Right lobe of liver (tissue), 6 donors: ENCODE data around the gene SLC7A14. TPM values are rescaled to one million over a fixed set of nuclear protein-coding genes. Genes with fewer than 3 reads are reported as not detected.

Experiments used
- ATAC-seq, 4 donors: fragments of 200-7000 bp; cut with Tn5 transposase; one replicate each; pipeline ENCODE4 v1.9.1; 2020; ENCODE audit warnings: mild to moderate bottlenecking in 4 of 4, moderate library complexity in 4 of 4
- DNase-seq, 3 donors: peaks; one replicate each; pipeline ENCODE4 v3.0.0-alpha.2; 2020
- H3K27ac ChIP-seq, 3 donors: fragments of 200-600 bp; one replicate each; pipeline ENCODE4 v1.8.0; 2022
- H3K27me3 ChIP-seq, 2 donors: fragments of 200-600 bp; one replicate each; pipeline ENCODE4 v1.8.0; 2022
- H3K36me3 ChIP-seq, 4 donors: fragments of 200-600 bp; sonication (generic) in 1 of 4; one replicate each; pipeline versions ENCODE4 v1.5.1 to v1.8.0; 2017 to 2022; ENCODE audit warnings: control low read depth in 1 of 4
- H3K4me1 ChIP-seq, 4 donors: fragments of 200-600 bp; sonication (generic) in 1 of 4; one replicate each; pipeline versions ENCODE4 v1.5.1 to v1.8.0; 2017 to 2022; ENCODE audit warnings: control low read depth in 1 of 4
- H3K4me3 ChIP-seq, 3 donors: fragments of 200-600 bp; one replicate each; pipeline ENCODE4 v1.8.0; 2022
- H3K9me3 ChIP-seq, 4 donors: fragments of 200-600 bp; sonication (generic) in 1 of 4; one replicate each; pipeline versions ENCODE4 v1.5.1 to v1.8.0; 2017 to 2022; ENCODE audit warnings: control low read depth in 1 of 4
- POLR2A ChIP-seq: fragments of 450-650 bp; IDR thresholded peaks from one replicate; pipeline ENCODE4 v1.6.1; 2017; ENCODE audit warnings: antibody characterized with exemption, mild to moderate bottlenecking
- WGBS: methylation state at CpG from one replicate; pipeline ENCODE4 v1.1.6; 2018; ENCODE audit warnings: low coverage, low lambda C conversion rate; ENCODE audit not compliant: insufficient coverage; ENCODE audit errors: missing lambda C conversion rate; 5-methylcytosine and 5-hydroxymethylcytosine counted together
- intact Hi-C, 2 donors: fragments of 100-400 bp; cut with DNase I; formaldehyde crosslinking; loops; one replicate each; pipeline versions ENCODE4 v1.11.2 to v1.14.1; 2022
- total RNA-seq, 6 experiments: library from RNA; depleted of rRNA in 2 of 6; stranded (reverse); fragments of >200 nt in 2 of 6; fragmentation: NEBNext Ultra II Directional in 3 of 6; extraction: Animal tissue kit (Norgen Biotek cat#: 25700) in 3 of 6; gene quantifications; one replicate each; pipeline versions ENCODE4 v1.1.0 to v1.2.4, GENCODE V29; 2016 to 2023
- TF ChIP-seq, protein P1 (sequence below), 4 donors: fragments of 200-600 bp in 3 of 4; fragments of 450-650 bp in 1 of 4; IDR thresholded peaks; one replicate each; pipeline versions ENCODE4 v1.5.1 to v1.8.0; 2016 to 2022; ENCODE audit warnings: antibody characterized with exemption in 4 of 4, mild to moderate bottlenecking in 2 of 4
- donor health status: DM: no; HTN: yes; CAD: no.
- donor health status: DM: no; HTN: no; CAD: no.
- donor health status: DM: no; HTN: no; CAD: no.
- donor health status: DM: no; HTN: yes; CAD: no.
- donor health status: DM: no; HTN: yes; CAD: no.

SLC7A14 gene
- total RNA-seq, 6 experiments from 2014 or later: 0.05 to 0.11 TPM; not detected in 4

DNA sequence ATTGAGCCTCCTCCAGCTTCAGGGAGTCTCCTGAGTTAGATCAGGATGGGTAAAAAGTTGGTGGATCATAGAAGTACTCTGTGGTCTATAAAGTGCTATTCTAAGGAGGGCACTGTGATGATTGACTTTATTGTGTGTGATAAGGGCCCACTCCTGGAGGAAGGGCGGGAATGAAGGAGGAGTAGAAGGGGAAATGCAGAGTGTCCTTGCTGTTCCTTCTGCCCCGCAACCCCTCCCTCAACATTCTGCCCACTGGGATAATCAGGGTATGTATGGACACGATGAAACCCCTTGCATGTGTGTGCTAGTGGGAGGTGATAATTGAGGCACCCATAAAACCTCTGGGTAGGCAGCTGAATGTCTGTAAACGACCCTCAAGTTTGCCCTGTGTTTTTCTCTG lies 101.0 kb downstream of the SLC7A14 start:
- Histone ChIP-seq H3K4me1 (peaks cover 0 to 21% (median 0%) of the 10 kb centered on the region in 4 donors), H3K27me3 (no peaks in the 10 kb centered on the region), H3K27ac (no peak overlapping the region), H3K36me3 (no peaks in the 10 kb centered on the region), H3K4me3 (no peak overlapping the region), H3K9me3 (no peaks in the 10 kb centered on the region)
- WGBS: 13% methylated on average over 1 of the region's 4 CpGs
- DNase-seq (no peak), ATAC-seq (no peak)
- no peak for TF ChIP-seq POLR2A
- TF ChIP-seq, protein P1, sequence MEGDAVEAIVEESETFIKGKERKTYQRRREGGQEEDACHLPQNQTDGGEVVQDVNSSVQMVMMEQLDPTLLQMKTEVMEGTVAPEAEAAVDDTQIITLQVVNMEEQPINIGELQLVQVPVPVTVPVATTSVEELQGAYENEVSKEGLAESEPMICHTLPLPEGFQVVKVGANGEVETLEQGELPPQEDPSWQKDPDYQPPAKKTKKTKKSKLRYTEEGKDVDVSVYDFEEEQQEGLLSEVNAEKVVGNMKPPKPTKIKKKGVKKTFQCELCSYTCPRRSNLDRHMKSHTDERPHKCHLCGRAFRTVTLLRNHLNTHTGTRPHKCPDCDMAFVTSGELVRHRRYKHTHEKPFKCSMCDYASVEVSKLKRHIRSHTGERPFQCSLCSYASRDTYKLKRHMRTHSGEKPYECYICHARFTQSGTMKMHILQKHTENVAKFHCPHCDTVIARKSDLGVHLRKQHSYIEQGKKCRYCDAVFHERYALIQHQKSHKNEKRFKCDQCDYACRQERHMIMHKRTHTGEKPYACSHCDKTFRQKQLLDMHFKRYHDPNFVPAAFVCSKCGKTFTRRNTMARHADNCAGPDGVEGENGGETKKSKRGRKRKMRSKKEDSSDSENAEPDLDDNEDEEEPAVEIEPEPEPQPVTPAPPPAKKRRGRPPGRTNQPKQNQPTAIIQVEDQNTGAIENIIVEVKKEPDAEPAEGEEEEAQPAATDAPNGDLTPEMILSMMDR (IDR thresholded peaks at IDR 0.05): no peak
- intact Hi-C loops: no loop called here

GRCh38 chr3:170483485-170484262 lies 102.2 kb downstream of the SLC7A14 start:
- intact Hi-C loops: no loop called here
- no peaks in the 10 kb centered on the region for H3K9me3 ChIP-seq
- 79% methylated on average over 4 of the region's 5 CpGs for WGBS
- ATAC-seq (no peak), DNase-seq (no peak)
- H3K4me3 ChIP-seq: no peak overlapping the region
- no peaks in the 10 kb centered on the region for H3K36me3 ChIP-seq
- no peak for TF ChIP-seq POLR2A
- TF ChIP-seq, protein P1 (IDR thresholded peaks at IDR 0.05): peak in 1 of 4 donors; percentile 11
- H3K27me3 ChIP-seq: no peaks in the 10 kb centered on the region
- no peak overlapping the region for H3K27ac ChIP-seq
- peaks cover 0 to 17% (median 0%) of the 10 kb centered on the region in 4 donors for H3K4me1 ChIP-seq

- H3K4me3 ChIP-seq: no peak overlapping the region
- no peaks in the 10 kb centered on the region for H3K27me3 ChIP-seq
- WGBS: 86% methylated on average over 1 of the region's 4 CpGs
- no peak overlapping the region for H3K27ac ChIP-seq
- H3K9me3 ChIP-seq: no peaks in the 10 kb centered on the region
- DNase-seq: no peak
- TF ChIP-seq, protein P1 (IDR thresholded peaks at IDR 0.05): no peak
- no peak for TF ChIP-seq POLR2A
- intact Hi-C loops: no loop called here
- peaks cover 0 to 9% (median 0%) of the 10 kb centered on the region in 4 donors for H3K4me1 ChIP-seq
- no peaks in the 10 kb centered on the region for H3K36me3 ChIP-seq
- no peak for ATAC-seq
These were observed 103.7 kb downstream of the SLC7A14 start for GRCh38 chr3:170482199-170482598.

GRCh38 chr3:170480111-170480510 lies 105.8 kb downstream of the SLC7A14 start:
- Histone ChIP-seq H3K9me3 (no peaks in the 10 kb centered on the region), H3K27me3 (no peaks in the 10 kb centered on the region), H3K36me3 (no peaks in the 10 kb centered on the region), H3K27ac (no peak overlapping the region), H3K4me1 (no peaks in the 10 kb centered on the region), H3K4me3 (no peak overlapping the region)
- DNase-seq (no peak), ATAC-seq (no peak)
- no peak for TF ChIP-seq POLR2A
- intact Hi-C loops: no loop called here
- WGBS: 66% methylated on average over 3 of the region's 4 CpGs

DNA sequence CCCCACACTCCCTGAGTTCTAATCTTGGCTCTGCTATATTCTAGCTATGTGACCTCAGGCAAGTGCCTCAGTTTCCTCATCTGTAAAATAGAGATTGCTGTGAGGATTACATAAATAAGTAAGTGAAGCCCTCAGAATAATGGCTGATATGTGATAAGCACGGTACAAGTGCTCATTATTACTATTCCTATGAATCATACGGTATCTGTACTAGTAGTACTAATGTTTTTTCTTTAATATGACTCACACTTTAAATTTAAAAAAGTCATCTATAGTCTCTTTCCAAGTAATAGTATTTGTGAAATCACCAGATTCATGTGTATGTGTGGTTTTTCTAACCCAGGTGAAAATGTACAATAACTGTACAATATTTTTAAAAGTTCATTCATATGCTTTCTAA lies 108.5 kb downstream of the SLC7A14 start:
- Histone ChIP-seq H3K4me3 (no peak overlapping the region), H3K9me3 (no peaks in the 10 kb centered on the region), H3K27me3 (no peaks in the 10 kb centered on the region), H3K27ac (no peak overlapping the region), H3K36me3 (no peaks in the 10 kb centered on the region), H3K4me1 (no peaks in the 10 kb centered on the region)
- no peak for ATAC-seq
- TF ChIP-seq POLR2A: no peak
- TF ChIP-seq, protein P1 (IDR thresholded peaks at IDR 0.05): no peak
- 41% methylated on average over 2 of the region's 2 CpGs for WGBS
- DNase-seq: no peak
- intact Hi-C loops: no loop called here
